DND-41 (cell line): ENCODE results near the gene CENPB.

Experiments used
- ATAC-seq: fragments of 200-7000 bp; cut with Tn5 transposase; 3 replicates; pipeline ENCODE4 v1.9.1; 2021; ENCODE audit warnings: low read depth; ENCODE audit not compliant: insufficient read depth
- DNase-seq: peaks from one replicate; pipeline ENCODE4 v3.0.0-alpha.2; 2020
- H2AFZ ChIP-seq: 2 replicates; pipeline ENCODE4 v1.6.0; 2012; ENCODE audit warnings: low read depth, low read length
- H3K27ac ChIP-seq: 2 replicates; pipeline ENCODE4 v1.5.1; 2012; ENCODE audit warnings: low read length, inconsistent platforms
- H3K27me3 ChIP-seq: fragments of 200-600 bp; sonication (generic); 2 replicates; pipeline ENCODE4 v1.6.0; 2012; ENCODE audit warnings: low read length, mild to moderate bottlenecking, inconsistent platforms; ENCODE audit not compliant: insufficient read depth, poor library complexity
- H3K36me3 ChIP-seq: 2 replicates; pipeline ENCODE4 v1.5.1; 2012; ENCODE audit warnings: low read length, inconsistent platforms; ENCODE audit not compliant: insufficient read depth
- H3K4me1 ChIP-seq: 2 replicates; pipeline ENCODE4 v1.5.1; 2012; ENCODE audit warnings: mild to moderate bottlenecking, low read length; ENCODE audit not compliant: insufficient read depth
- H3K4me2 ChIP-seq: 2 replicates; pipeline ENCODE4 v1.6.0; 2012; ENCODE audit warnings: mild to moderate bottlenecking, moderate library complexity, low read length, inconsistent platforms; ENCODE audit not compliant: insufficient read depth
- H3K4me3 ChIP-seq, 2 experiments: fragments of 200-600 bp in 1 of 2; shearing (Covaris generic) in 1 of 2; 2 replicates each; pipeline ENCODE4 v1.5.1; 2012 to 2016; ENCODE audit warnings: inconsistent platforms in 2 of 2, low read length in 2 of 2, mild to moderate bottlenecking in 2 of 2, low read depth in 1 of 2, moderate library complexity in 1 of 2
- H3K79me2 ChIP-seq: 2 replicates; pipeline ENCODE4 v1.6.0; 2012; ENCODE audit warnings: low read length, inconsistent platforms; ENCODE audit not compliant: insufficient read depth
- H3K9ac ChIP-seq: 2 replicates; pipeline ENCODE4 v1.6.0; 2012; ENCODE audit warnings: low read depth, mild to moderate bottlenecking, inconsistent platforms, low read length, moderate library complexity
- H3K9me3 ChIP-seq: 2 replicates; pipeline ENCODE4 v1.5.1; 2012; ENCODE audit warnings: low read length, moderate library complexity, mild to moderate bottlenecking, inconsistent platforms; ENCODE audit not compliant: insufficient read depth, severe bottlenecking
- H4K20me1 ChIP-seq: 2 replicates; pipeline ENCODE4 v1.6.0; 2012; ENCODE audit warnings: low read length; ENCODE audit not compliant: insufficient read depth
- CTCF ChIP-seq: IDR thresholded peaks from 2 replicates; pipeline ENCODE4 v1.5.1; 2012; ENCODE audit warnings: borderline replicate concordance, low read length, moderate library complexity, mild to moderate bottlenecking; ENCODE audit not compliant: poor library complexity, severe bottlenecking; ENCODE audit errors: extremely low read depth
- EZH2 ChIP-seq: IDR thresholded peaks from 3 replicates; pipeline ENCODE4 v1.6.1; 2012; ENCODE audit warnings: borderline replicate concordance, low read depth, mild to moderate bottlenecking, moderate library complexity, low read length, inconsistent platforms; ENCODE audit not compliant: severe bottlenecking

The CENPB gene

GRCh38 chr20:3743251-3743650, 43.3 kb downstream of the CENPB start:
- no peak overlapping the region for H3K27ac ChIP-seq
- H3K4me3 ChIP-seq: no peak overlapping the region
- DNase-seq (no peak), ATAC-seq (no peak)
- no peaks in the 10 kb centered on the region for H3K4me1 ChIP-seq
- H3K9ac ChIP-seq: no peak overlapping the region
- TF ChIP-seq CTCF (no peak), EZH2 (no peak)
- no peaks in the 10 kb centered on the region for H3K79me2 ChIP-seq
- H3K36me3 ChIP-seq: no peaks in the 10 kb centered on the region
- H4K20me1 ChIP-seq: peaks cover 2% of the 10 kb centered on the region; the same call in 1 of the 2 replicates
- no peaks in the 10 kb centered on the region for H3K27me3 ChIP-seq
- H2AFZ ChIP-seq: no peak overlapping the region
- H3K9me3 ChIP-seq: no peaks in the 10 kb centered on the region
- no peak overlapping the region for H3K4me2 ChIP-seq

- H3K9me3 ChIP-seq: no peaks in the 10 kb centered on the region
- no peaks in the 10 kb centered on the region for H3K27me3 ChIP-seq
- TF ChIP-seq CTCF (no peak), EZH2 (no peak)
- H3K9ac ChIP-seq: no peak overlapping the region
- H3K4me1 ChIP-seq: no peaks in the 10 kb centered on the region
- no peaks in the 10 kb centered on the region for H3K36me3 ChIP-seq
- H4K20me1 ChIP-seq: no peaks in the 10 kb centered on the region
- ATAC-seq (no peak), DNase-seq (no peak)
- H3K27ac ChIP-seq: no peak overlapping the region
- H2AFZ ChIP-seq: no peak overlapping the region
- H3K79me2 ChIP-seq: no peaks in the 10 kb centered on the region
- no peak overlapping the region for H3K4me3 ChIP-seq
- H3K4me2 ChIP-seq: no peak overlapping the region
These were observed 44.6 kb downstream of the CENPB start for GRCh38 chr20:3741836-3742458.

GRCh38 chr20:3740615-3741301, 45.8 kb downstream of the CENPB start:
- Histone ChIP-seq H3K36me3 (no peaks in the 10 kb centered on the region), H3K4me2 (no peak overlapping the region), H3K79me2 (no peaks in the 10 kb centered on the region), H3K27ac (no peak overlapping the region), H3K9me3 (no peaks in the 10 kb centered on the region), H2AFZ (no peak overlapping the region), H3K4me1 (no peaks in the 10 kb centered on the region), H4K20me1 (no peaks in the 10 kb centered on the region), H3K27me3 (no peaks in the 10 kb centered on the region), H3K9ac (no peak overlapping the region), H3K4me3 (no peak overlapping the region)
- ATAC-seq (no peak), DNase-seq (no peak)
- no peak for TF ChIP-seq EZH2
- TF ChIP-seq CTCF: no peak
